GM23338 (cell line): Measurements from ENCODE around the gene MMD. TPM values are rescaled to one million over a fixed set of nuclear protein-coding genes. Genes with fewer than 3 reads are reported as not detected.

ENCODE experiments used
- CREB1 ChIP-seq: fragments of 250-450 bp; sonication (Bioruptor Pico); IDR thresholded peaks from 2 replicates; pipeline ENCODE4 v1.5.0; 2020; ENCODE audit warnings: low read depth, mild to moderate bottlenecking, moderate library complexity
- CTCF ChIP-seq, 2 experiments: fragments of 200-600 bp in 1 of 2; sonication (generic) in 1 of 2; conservative IDR thresholded peaks; 2 replicates each; pipeline versions ENCODE4 v1.5.1 to v1.6.1; 2016 to 2017; ENCODE audit warnings: antibody characterized with exemption in 2 of 2, low read depth in 2 of 2, mild to moderate bottlenecking in 2 of 2, moderate library complexity in 1 of 2
- EZH2 ChIP-seq: fragments of 200-600 bp; sonication (generic); IDR thresholded peaks from one replicate; pipeline ENCODE4 v1.8.0; 2017; ENCODE audit warnings: antibody characterized with exemption, mild to moderate bottlenecking, low read depth; ENCODE audit not compliant: unreplicated experiment
- JUNB ChIP-seq: IDR thresholded peaks from one replicate; pipeline ENCODE4 v1.6.1; 2016; ENCODE audit warnings: antibody characterized with exemption; ENCODE audit not compliant: unreplicated experiment
- NANOG ChIP-seq: IDR thresholded peaks from 2 replicates; pipeline ENCODE4 v1.6.1; 2016; ENCODE audit warnings: antibody characterized with exemption, borderline replicate concordance
- REST ChIP-seq: IDR thresholded peaks from one replicate; pipeline ENCODE4 v1.6.1; 2018; ENCODE audit warnings: antibody characterized with exemption; ENCODE audit not compliant: unreplicated experiment
- STAT1 ChIP-seq: IDR thresholded peaks from one replicate; pipeline ENCODE4 v1.6.1; 2016; ENCODE audit warnings: antibody characterized with exemption; ENCODE audit not compliant: unreplicated experiment
- ZNF114 ChIP-seq: fragments of 250-450 bp; sonication (Bioruptor Pico); IDR thresholded peaks from 2 replicates; pipeline ENCODE4 v1.5.0; 2020; ENCODE audit warnings: mild to moderate bottlenecking, moderate library complexity
- ZNF331 ChIP-seq: fragments of 250-450 bp; sonication (Bioruptor Pico); IDR thresholded peaks from 2 replicates; pipeline ENCODE4 v1.5.0; 2020; ENCODE audit warnings: low read depth, mild to moderate bottlenecking, moderate library complexity
- ZNF462 ChIP-seq: fragments of 250-450 bp; sonication (Bioruptor Pico); IDR thresholded peaks from 2 replicates; pipeline ENCODE4 v1.5.0; 2020; ENCODE audit warnings: mild to moderate bottlenecking, moderate library complexity
- polyA plus RNA-seq: library from polyadenylated mRNA; unstranded; fragments of >200 nt; fragmentation: Nextera tagmentation; extraction: Ambion mirVana; gene quantifications from 2 replicates; pipeline ENCODE4 v1.2.1, GENCODE V29; 2016
- total RNA-seq: library from RNA; depleted of rRNA; stranded (reverse); fragments of >200 nt; shearing (Covaris generic); gene quantifications from 2 replicates; pipeline ENCODE4 v1.2.3, GENCODE V29; 2014

MMD gene
- total and polyA plus RNA-seq, 2 experiments from 2014 or later = 46.4 to 47.0 TPM

- TF ChIP-seq ZNF462 (CRISPR knock-in tag) (no peak), NANOG (no peak), REST (no peak), STAT1 (no peak), ZNF114 (CRISPR knock-in tag) (no peak), JUNB (no peak), EZH2 (no peak), ZNF331 (no peak), CREB1 (CRISPR knock-in tag) (no peak), CTCF (conservative IDR thresholded peaks at IDR 0.05; ENCODE audit: low read depth in 2 of 2) (no peak)
Measured at GRCh38 chr17:55444471-55445441, 23.1 kb upstream of the MMD start (continued).
